ENCODE results near the gene ASB18. TPM values are rescaled to one million over a fixed set of nuclear protein-coding genes. Genes with fewer than 3 reads are reported as not detected.

ASB18 gene
- total and polyA plus RNA-seq, 8 donors = not detected

DNA sequence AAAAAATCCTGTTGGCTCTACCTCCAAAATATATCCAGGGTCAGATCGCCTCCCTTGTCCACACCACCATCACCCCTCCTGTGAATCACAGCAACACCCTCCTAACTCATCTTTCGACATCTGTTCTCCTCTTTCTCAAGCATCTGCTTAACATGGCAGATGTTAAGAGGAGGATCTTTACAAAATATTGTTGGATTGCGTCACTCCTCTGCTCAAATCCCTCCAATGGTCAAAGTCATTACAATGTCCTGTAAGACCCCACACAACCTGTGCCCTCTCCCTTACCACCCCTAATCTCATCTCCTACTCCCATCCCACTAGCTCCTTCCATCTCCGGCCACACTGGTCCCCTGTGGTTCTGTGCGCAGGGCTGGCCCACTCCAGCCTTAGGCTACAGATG is 59.3 kb downstream of the ASB18 start:
- Histone ChIP-seq H3K36me3 (no peaks in the 10 kb centered on the region), H3K27ac (no peak overlapping the region), H3K9me3 (peaks cover 0 to 22% (median 20%) of the 10 kb centered on the region in 4 donors), H3K4me3 (no peak overlapping the region), H3K27me3 (peaks cover 0 to 22% (median 8%) of the 10 kb centered on the region in 3 donors), H3K4me1 (no peaks in the 10 kb centered on the region)
- intact Hi-C loops (cut with DNase I; ENCODE audit: low total_unique reads) = no loop called here
- 81 to 96% (median 90%) methylated on average over 5 of the region's 5 CpGs for WGBS, 5 donors
- TF ChIP-seq POLR2AphosphoS5 (IDR thresholded peaks at IDR 0.05) = no peak
- no peak for TF ChIP-seq POLR2A (IDR thresholded peaks at IDR 0.05)
- TF ChIP-seq, protein P1, sequence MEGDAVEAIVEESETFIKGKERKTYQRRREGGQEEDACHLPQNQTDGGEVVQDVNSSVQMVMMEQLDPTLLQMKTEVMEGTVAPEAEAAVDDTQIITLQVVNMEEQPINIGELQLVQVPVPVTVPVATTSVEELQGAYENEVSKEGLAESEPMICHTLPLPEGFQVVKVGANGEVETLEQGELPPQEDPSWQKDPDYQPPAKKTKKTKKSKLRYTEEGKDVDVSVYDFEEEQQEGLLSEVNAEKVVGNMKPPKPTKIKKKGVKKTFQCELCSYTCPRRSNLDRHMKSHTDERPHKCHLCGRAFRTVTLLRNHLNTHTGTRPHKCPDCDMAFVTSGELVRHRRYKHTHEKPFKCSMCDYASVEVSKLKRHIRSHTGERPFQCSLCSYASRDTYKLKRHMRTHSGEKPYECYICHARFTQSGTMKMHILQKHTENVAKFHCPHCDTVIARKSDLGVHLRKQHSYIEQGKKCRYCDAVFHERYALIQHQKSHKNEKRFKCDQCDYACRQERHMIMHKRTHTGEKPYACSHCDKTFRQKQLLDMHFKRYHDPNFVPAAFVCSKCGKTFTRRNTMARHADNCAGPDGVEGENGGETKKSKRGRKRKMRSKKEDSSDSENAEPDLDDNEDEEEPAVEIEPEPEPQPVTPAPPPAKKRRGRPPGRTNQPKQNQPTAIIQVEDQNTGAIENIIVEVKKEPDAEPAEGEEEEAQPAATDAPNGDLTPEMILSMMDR (IDR thresholded peaks at IDR 0.05) = no peak
- no peak for TF ChIP-seq EP300 (IDR thresholded peaks at IDR 0.05)
- no peak for DNase-seq

DNA sequence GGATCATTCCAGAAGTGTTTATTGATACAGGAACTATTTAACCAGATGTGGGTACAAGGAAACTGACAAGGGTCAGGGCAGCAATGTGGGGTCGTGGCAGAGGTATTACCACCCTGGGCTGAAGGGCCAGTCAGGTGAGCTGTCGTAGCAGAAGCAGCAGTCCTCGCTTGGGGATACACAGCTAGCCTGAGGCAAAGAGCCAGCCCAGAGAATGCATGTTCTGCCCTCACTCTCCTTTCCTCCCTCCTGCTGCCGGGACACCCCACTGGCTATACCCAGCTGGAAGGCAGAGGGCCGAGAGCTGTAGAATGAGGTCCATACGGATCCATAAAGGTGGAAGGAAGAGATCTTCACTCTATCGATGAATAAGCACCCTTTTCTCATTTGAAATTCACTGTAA is 63.8 kb downstream of the ASB18 start:
- Histone ChIP-seq H3K9me3 (peaks cover 0 to 13% (median 6%) of the 10 kb centered on the region in 4 donors), H3K4me3 (no peak overlapping the region), H3K36me3 (no peaks in the 10 kb centered on the region), H3K4me1 (no peaks in the 10 kb centered on the region), H3K27me3 (peaks cover 0 to 15% (median 0%) of the 10 kb centered on the region in 3 donors), H3K27ac (no peak overlapping the region)
- TF ChIP-seq POLR2A (IDR thresholded peaks at IDR 0.05) = no peak
- TF ChIP-seq POLR2AphosphoS5 (IDR thresholded peaks at IDR 0.05) = no peak
- no peak for TF ChIP-seq EP300 (IDR thresholded peaks at IDR 0.05)
- TF ChIP-seq, protein P1 (IDR thresholded peaks at IDR 0.05) = no peak
- WGBS, 5 donors = 52 to 63% (median 57%) methylated on average over 7 of the region's 7 CpGs
- DNase-seq = no peak
- intact Hi-C loops (cut with DNase I; ENCODE audit: low total_unique reads) = no loop called here

DNA sequence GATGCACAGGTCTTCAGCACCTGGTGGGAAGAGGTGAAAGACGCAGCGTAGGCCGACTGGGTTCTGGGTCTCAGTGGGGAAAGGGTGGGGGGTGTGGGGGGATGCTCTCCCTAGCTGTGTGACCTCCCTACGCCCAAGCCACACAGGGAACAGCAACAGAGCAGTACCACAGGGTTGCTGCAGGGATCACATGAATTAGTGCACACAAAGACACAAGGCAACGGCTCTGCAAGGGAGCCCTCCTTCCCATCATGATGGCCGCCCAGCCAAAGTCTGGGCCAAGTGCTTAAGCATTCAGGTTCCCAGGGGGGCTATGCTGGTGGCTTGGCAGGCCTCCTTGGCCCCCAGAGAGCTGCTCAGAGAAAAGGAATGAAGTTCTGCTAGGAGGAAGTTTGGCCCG is 67.8 kb downstream of the ASB18 start:
- no peak overlapping the region for H3K27ac ChIP-seq

DNA sequence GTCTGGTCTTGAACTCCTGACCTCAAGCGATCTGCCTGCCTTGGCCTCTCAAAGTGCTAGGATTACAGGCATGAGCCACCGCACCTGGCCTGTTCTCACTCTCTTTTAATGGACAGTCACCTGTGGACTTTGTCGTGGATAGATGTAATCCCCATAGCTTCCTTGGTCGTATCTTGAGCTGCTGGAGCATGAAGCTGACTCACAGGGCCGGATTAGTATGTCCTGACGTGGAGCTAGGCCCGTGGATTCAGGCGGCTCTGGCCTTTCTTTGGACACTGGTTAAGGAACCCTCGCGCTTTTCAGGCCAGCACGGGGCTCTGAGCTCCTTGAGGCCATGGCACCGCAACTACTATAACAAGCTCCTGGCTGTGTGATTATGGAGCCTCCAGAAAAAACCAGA is 68.5 kb downstream of the ASB18 start:
- TF ChIP-seq, protein P1 (IDR thresholded peaks at IDR 0.05) = no peak
- no peak for TF ChIP-seq POLR2AphosphoS5 (IDR thresholded peaks at IDR 0.05)
- TF ChIP-seq EP300 (IDR thresholded peaks at IDR 0.05) = no peak
- TF ChIP-seq POLR2A (IDR thresholded peaks at IDR 0.05) = no peak
- no peak for DNase-seq
- WGBS, 5 donors = 78 to 87% (median 85%) methylated on average over 12 of the region's 12 CpGs

More for the DNA sequence above, 67.8 kb downstream of the ASB18 start:
- H3K4me1 ChIP-seq = no peaks in the 10 kb centered on the region
- no peak for TF ChIP-seq EP300 (IDR thresholded peaks at IDR 0.05)
- TF ChIP-seq POLR2AphosphoS5 (IDR thresholded peaks at IDR 0.05) = no peak
- TF ChIP-seq, protein P1 (IDR thresholded peaks at IDR 0.05) = no peak
- peaks cover 0 to 7% (median 0%) of the 10 kb centered on the region in 4 donors for H3K9me3 ChIP-seq
- WGBS, 5 donors = 69 to 82% (median 81%) methylated on average over 6 to 7 of the region's 7 CpGs
- H3K36me3 ChIP-seq = no peaks in the 10 kb centered on the region
- no peaks in the 10 kb centered on the region for H3K27me3 ChIP-seq
- intact Hi-C loops (cut with DNase I; ENCODE audit: low total_unique reads) = no loop called here
- DNase-seq = no peak
- no peak overlapping the region for H3K4me3 ChIP-seq

More for the DNA sequence above, 68.5 kb downstream of the ASB18 start:
- H3K4me1 ChIP-seq = no peaks in the 10 kb centered on the region
- H3K9me3 ChIP-seq = peaks cover 0 to 7% (median 0%) of the 10 kb centered on the region in 4 donors
- intact Hi-C loops (cut with DNase I; ENCODE audit: low total_unique reads) = no loop called here
- no peak overlapping the region for H3K4me3 ChIP-seq
- no peaks in the 10 kb centered on the region for H3K36me3 ChIP-seq
- H3K27me3 ChIP-seq = peaks cover 0 to 3% (median 0%) of the 10 kb centered on the region in 3 donors
- no peak overlapping the region for H3K27ac ChIP-seq

Data from stomach (tissue), 9 donors.